Ishikawa (cell line): ENCODE data around the gene PDE4B.

Experiments
- CEBPB ChIP-seq: IDR thresholded peaks from 2 replicates; pipeline ENCODE4 v1.6.1; 2012
- CREB1 ChIP-seq: IDR thresholded peaks from 2 replicates; pipeline ENCODE4 v1.6.1; 2012; ENCODE audit warnings: low read depth
- EP300 ChIP-seq: IDR thresholded peaks from 2 replicates; pipeline ENCODE4 v1.6.1; 2012; ENCODE audit warnings: borderline replicate concordance
- FOXM1 ChIP-seq: IDR thresholded peaks from 2 replicates; pipeline ENCODE4 v1.6.1; 2012; ENCODE audit warnings: low read depth, borderline replicate concordance
- MAX ChIP-seq: IDR thresholded peaks from 2 replicates; pipeline ENCODE4 v1.6.1; 2012
- RAD21 ChIP-seq: IDR thresholded peaks from 2 replicates; pipeline ENCODE4 v1.6.1; 2012; ENCODE audit warnings: low read depth
- REST ChIP-seq: IDR thresholded peaks from 2 replicates; pipeline ENCODE4 v1.6.1; 2012; ENCODE audit warnings: low read depth, mild to moderate bottlenecking
- TAF1 ChIP-seq: IDR thresholded peaks from 2 replicates; pipeline ENCODE4 v1.6.1; 2012; ENCODE audit warnings: low read depth, mild to moderate bottlenecking
- TCF12 ChIP-seq: IDR thresholded peaks from 2 replicates; pipeline ENCODE4 v1.6.1; 2012; ENCODE audit warnings: low read depth
- TEAD4 ChIP-seq: IDR thresholded peaks from 2 replicates; pipeline ENCODE4 v1.6.1; 2012
- USF1 ChIP-seq: IDR thresholded peaks from 2 replicates; pipeline ENCODE4 v1.6.1; 2012
- YY1 ChIP-seq: IDR thresholded peaks from 2 replicates; pipeline ENCODE4 v1.6.1; 2012; ENCODE audit warnings: low read depth

DNA sequence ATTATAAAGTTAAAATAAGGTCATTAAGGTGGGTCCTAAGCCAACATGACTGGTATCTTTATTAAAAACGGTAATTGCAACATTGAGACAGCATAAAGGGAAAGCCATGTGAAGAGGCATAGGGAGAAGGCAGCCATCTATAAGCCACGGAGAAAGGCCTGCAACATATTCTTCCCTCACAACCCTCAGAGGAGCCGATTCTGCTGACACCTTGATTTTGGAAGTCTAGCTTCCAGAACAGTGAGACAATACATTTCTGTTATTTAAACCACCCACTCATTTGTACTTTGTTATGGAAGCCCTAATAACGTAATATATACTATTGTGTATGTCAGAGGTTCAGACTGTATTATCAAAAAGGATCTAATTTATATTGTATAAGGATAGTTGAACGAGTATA lies 190.8 kb downstream of the PDE4B start:
- TF ChIP-seq MAX: no peak
- TF ChIP-seq REST: no peak
- TF ChIP-seq CREB1: no peak
- no peak for TF ChIP-seq EP300
- TF ChIP-seq USF1: no peak
- no peak for TF ChIP-seq TAF1
- TF ChIP-seq RAD21: no peak
- no peak for TF ChIP-seq CEBPB
- TF ChIP-seq TEAD4: no peak
- TF ChIP-seq YY1: no peak
- TF ChIP-seq FOXM1: no peak
- no peak for TF ChIP-seq TCF12
